ENCODE measurements around the gene TRIM22. TPM values are rescaled to one million over a fixed set of nuclear protein-coding genes. Genes with fewer than 3 reads are reported as not detected.
"Not testable (repeated sequence)": the region's sequence is repeated elsewhere in the genome, so short reads cannot be mapped to it uniquely, and the experiment has no call there.

TRIM22 gene
- polyA plus RNA-seq, 1 donor (not counting 4 experiments of a cell fraction or from before 2014, with no cell fraction given), result 119 TPM

DNA sequence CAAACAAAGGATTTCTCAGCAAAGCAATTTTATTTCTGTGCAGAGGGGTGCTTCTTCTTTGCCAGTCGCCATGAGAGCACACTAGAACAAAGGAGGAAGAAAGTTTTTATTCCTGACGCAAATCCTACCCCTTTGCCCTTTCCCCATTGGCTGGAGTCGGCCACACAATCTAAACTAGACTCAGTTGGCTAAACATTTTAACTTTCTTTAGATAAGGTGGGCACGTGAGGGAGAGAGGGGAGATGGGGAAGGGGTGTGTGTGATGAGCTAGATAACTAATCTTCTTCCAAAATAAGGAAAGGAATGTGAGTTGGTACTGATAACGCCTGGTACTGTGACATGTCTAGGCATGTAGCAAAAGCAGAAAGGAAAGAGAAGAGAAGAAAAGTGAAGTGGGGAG lies 626 bp downstream of the TRIM22 start:
- H3K79me2 ChIP-seq (ENCODE audit: control insufficient read depth, insufficient read depth, low read length), result peaks cover 9% of the 10 kb centered on the region
- dilution Hi-C loops (cut with MboI; ENCODE audit: extremely low pct_ligation_motif_present, low sequenced_read_pairs), result no loop called here
- peak overlapping the region; percentile 43 to 82 (median 70) for H3K4me3 ChIP-seq (ENCODE audit: control insufficient read depth in 2 of 3, extremely low read depth in 1 of 3, insufficient read depth in 2 of 3, low read depth in 1 of 3, low read length in 3 of 3)
- no peaks in the 10 kb centered on the region for H3K9me1 ChIP-seq (ENCODE audit: control insufficient read depth, extremely low read depth, insufficient read depth, low read length)
- H2AFZ ChIP-seq (ENCODE audit: control insufficient read depth, low read length), result peak overlapping the region; percentile 81
- H3K9me3 ChIP-seq (ENCODE audit: control insufficient read depth, low read depth, low read length), result no peaks in the 10 kb centered on the region
- H3K9ac ChIP-seq (ENCODE audit: control insufficient read depth, extremely low read depth, insufficient read depth, low read length), result peak overlapping the region; percentile 76
- no peak for FAIRE-seq
- H3K36me3 ChIP-seq (ENCODE audit: control insufficient read depth in 2 of 2, extremely low read depth in 1 of 2, insufficient read depth in 2 of 2, low read length in 2 of 2), result no peaks in the 10 kb centered on the region
- peaks cover 10% of the 10 kb centered on the region for H3K4me1 ChIP-seq (ENCODE audit: control insufficient read depth, extremely low read depth, insufficient read depth, low read length)
- peak overlapping the region; percentile 94 for H3K4me2 ChIP-seq (ENCODE audit: control insufficient read depth, extremely low read depth, insufficient read depth, low read depth, low read length)
- no peak for TF ChIP-seq EZH2 (IDR thresholded peaks at IDR 0.05; ENCODE audit: low read length)
- TF ChIP-seq, protein P1, sequence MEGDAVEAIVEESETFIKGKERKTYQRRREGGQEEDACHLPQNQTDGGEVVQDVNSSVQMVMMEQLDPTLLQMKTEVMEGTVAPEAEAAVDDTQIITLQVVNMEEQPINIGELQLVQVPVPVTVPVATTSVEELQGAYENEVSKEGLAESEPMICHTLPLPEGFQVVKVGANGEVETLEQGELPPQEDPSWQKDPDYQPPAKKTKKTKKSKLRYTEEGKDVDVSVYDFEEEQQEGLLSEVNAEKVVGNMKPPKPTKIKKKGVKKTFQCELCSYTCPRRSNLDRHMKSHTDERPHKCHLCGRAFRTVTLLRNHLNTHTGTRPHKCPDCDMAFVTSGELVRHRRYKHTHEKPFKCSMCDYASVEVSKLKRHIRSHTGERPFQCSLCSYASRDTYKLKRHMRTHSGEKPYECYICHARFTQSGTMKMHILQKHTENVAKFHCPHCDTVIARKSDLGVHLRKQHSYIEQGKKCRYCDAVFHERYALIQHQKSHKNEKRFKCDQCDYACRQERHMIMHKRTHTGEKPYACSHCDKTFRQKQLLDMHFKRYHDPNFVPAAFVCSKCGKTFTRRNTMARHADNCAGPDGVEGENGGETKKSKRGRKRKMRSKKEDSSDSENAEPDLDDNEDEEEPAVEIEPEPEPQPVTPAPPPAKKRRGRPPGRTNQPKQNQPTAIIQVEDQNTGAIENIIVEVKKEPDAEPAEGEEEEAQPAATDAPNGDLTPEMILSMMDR (optimal IDR thresholded peaks at IDR 0.05 in 1 of 3, IDR thresholded peaks at IDR 0.05 in 1 of 3, conservative IDR thresholded peaks at IDR 0.05 in 1 of 3; ENCODE audit: extremely low read depth in 1 of 3, insufficient read depth in 2 of 3, low read length in 3 of 3), result no peak
- no peaks in the 10 kb centered on the region for H4K20me1 ChIP-seq (ENCODE audit: control insufficient read depth, extremely low read depth, insufficient read depth, low read length)
- DNase-seq (ENCODE audit: low read depth, low spot score), result no peak
- H3K27ac ChIP-seq (ENCODE audit: control insufficient read depth, insufficient read depth, low read length), result peak overlapping the region; percentile 71
- H3K27me3 ChIP-seq (ENCODE audit: control insufficient read depth, extremely low read depth, insufficient read depth, low read length), result no peaks in the 10 kb centered on the region

DNA sequence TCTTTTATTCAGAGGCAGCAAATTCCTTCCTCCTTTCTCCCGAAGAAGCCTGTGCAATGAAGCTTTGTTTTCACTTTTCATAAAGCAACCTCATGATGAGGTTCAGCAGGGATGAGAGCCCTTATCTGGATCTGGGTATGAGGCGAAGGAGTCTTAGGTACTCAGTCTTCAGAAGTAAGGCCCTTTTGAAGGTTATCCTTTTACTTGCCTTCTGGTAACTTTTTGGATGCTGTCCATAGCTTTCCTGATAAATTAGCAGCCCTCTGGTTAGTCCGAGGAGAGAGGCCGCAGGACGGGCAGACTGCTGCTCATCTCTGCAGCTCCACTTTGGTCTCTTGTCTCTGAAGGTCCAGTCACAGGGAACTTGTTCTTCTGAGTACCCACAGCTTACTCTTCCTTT lies 1.1 kb downstream of the TRIM22 start:
- Histone ChIP-seq H3K27ac (ENCODE audit: control insufficient read depth, insufficient read depth, low read length) (peak overlapping the region; percentile 71), H3K9ac (ENCODE audit: control insufficient read depth, extremely low read depth, insufficient read depth, low read length) (peak overlapping the region; percentile 76), H4K20me1 (ENCODE audit: control insufficient read depth, extremely low read depth, insufficient read depth, low read length) (no peaks in the 10 kb centered on the region), H3K4me1 (ENCODE audit: control insufficient read depth, extremely low read depth, insufficient read depth, low read length) (peaks cover 9% of the 10 kb centered on the region), H3K4me3 (ENCODE audit: control insufficient read depth in 2 of 3, extremely low read depth in 1 of 3, insufficient read depth in 2 of 3, low read depth in 1 of 3, low read length in 3 of 3) (peak overlapping the region; percentile 43 to 82 (median 70)), H3K36me3 (ENCODE audit: control insufficient read depth in 2 of 2, extremely low read depth in 1 of 2, insufficient read depth in 2 of 2, low read length in 2 of 2) (no peaks in the 10 kb centered on the region), H3K9me1 (ENCODE audit: control insufficient read depth, extremely low read depth, insufficient read depth, low read length) (no peaks in the 10 kb centered on the region), H2AFZ (ENCODE audit: control insufficient read depth, low read length) (peak overlapping the region; percentile 81), H3K27me3 (ENCODE audit: control insufficient read depth, extremely low read depth, insufficient read depth, low read length) (no peaks in the 10 kb centered on the region), H3K79me2 (ENCODE audit: control insufficient read depth, insufficient read depth, low read length) (peaks cover 9% of the 10 kb centered on the region), H3K4me2 (ENCODE audit: control insufficient read depth, extremely low read depth, insufficient read depth, low read depth, low read length) (peak overlapping the region; percentile 94), H3K9me3 (ENCODE audit: control insufficient read depth, low read depth, low read length) (no peaks in the 10 kb centered on the region)
- no peak for TF ChIP-seq EZH2 (IDR thresholded peaks at IDR 0.05; ENCODE audit: low read length)
- TF ChIP-seq, protein P1 (optimal IDR thresholded peaks at IDR 0.05 in 1 of 3, IDR thresholded peaks at IDR 0.05 in 1 of 3, conservative IDR thresholded peaks at IDR 0.05 in 1 of 3; ENCODE audit: extremely low read depth in 1 of 3, insufficient read depth in 2 of 3, low read length in 3 of 3), result no peak
- DNase-seq (ENCODE audit: low read depth, low spot score), result no peak
- dilution Hi-C loops (cut with MboI; ENCODE audit: extremely low pct_ligation_motif_present, low sequenced_read_pairs), result no loop called here
- no peak for FAIRE-seq

DNA sequence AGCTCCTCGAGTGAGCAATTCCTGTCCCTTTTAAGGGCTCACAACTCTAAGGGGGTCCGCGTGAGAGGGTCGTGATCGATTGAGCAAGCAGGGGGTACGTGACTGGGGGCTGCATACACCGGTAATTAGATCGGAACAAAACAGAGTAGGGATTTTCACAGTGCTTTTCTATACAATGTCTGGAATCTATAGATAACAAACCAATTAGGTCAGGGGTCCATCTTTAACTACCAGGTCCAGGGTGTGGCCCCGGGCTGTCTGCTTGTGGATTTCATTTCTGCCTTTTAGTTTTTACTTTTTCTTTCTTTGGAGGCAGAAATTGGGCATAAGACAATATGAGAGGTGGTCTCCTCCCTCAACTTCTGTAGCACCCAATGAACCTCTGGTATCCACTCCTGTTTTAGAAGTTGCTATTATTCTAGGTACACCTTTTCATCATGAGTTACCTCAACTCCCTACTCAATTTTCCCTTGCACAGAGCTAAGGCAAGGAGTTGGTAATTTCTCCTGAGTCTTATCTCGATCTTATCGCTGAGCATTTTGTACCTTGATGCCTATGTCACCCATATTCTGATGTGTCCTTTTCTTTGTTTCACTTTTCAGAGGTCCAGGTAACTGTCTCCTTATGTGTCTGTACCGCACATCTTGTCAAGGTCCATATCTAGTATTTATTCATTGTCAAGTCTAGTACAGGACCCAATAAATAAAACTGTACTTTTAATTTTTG lies 1.8 kb downstream of the TRIM22 start:
- H3K9me3 ChIP-seq (ENCODE audit: control insufficient read depth, low read depth, low read length); H3K27me3 ChIP-seq (ENCODE audit: control insufficient read depth, extremely low read depth, insufficient read depth, low read length); DNase-seq (ENCODE audit: low read depth, low spot score); dilution Hi-C loops (cut with MboI; ENCODE audit: extremely low pct_ligation_motif_present, low sequenced_read_pairs); FAIRE-seq; H3K27ac ChIP-seq (ENCODE audit: control insufficient read depth, insufficient read depth, low read length); H3K36me3 ChIP-seq (ENCODE audit: control insufficient read depth in 2 of 2, extremely low read depth in 1 of 2, insufficient read depth in 2 of 2, low read length in 2 of 2); H3K79me2 ChIP-seq (ENCODE audit: control insufficient read depth, insufficient read depth, low read length); H3K9me1 ChIP-seq (ENCODE audit: control insufficient read depth, extremely low read depth, insufficient read depth, low read length); H3K4me1 ChIP-seq (ENCODE audit: control insufficient read depth, extremely low read depth, insufficient read depth, low read length); H4K20me1 ChIP-seq (ENCODE audit: control insufficient read depth, extremely low read depth, insufficient read depth, low read length); H2AFZ ChIP-seq (ENCODE audit: control insufficient read depth, low read length): not testable (repeated sequence)
- peak overlapping the region; percentile 94 for H3K4me2 ChIP-seq (ENCODE audit: control insufficient read depth, extremely low read depth, insufficient read depth, low read depth, low read length)
- H3K4me3 ChIP-seq (ENCODE audit: control insufficient read depth in 2 of 3, extremely low read depth in 1 of 3, insufficient read depth in 2 of 3, low read depth in 1 of 3, low read length in 3 of 3), result peak overlapping the region in 2 of 3 experiments; percentile 43 to 70
- peak overlapping the region; percentile 76 for H3K9ac ChIP-seq (ENCODE audit: control insufficient read depth, extremely low read depth, insufficient read depth, low read length)

All from keratinocyte (primary cell).